ENCODE results near the gene TFEB. TPM values are rescaled to one million over a fixed set of nuclear protein-coding genes. Genes with fewer than 3 reads are reported as not detected.

The TFEB gene
- polyA plus RNA-seq, 1 experiment = 3.9 TPM

- Histone ChIP-seq H3K4me3 (ENCODE audit: low read depth, low read length) (no peak overlapping the region), H3K27me3 (ENCODE audit: control insufficient read depth, insufficient read depth, low read length) (peaks cover 33% of the 10 kb centered on the region), H3K27ac (ENCODE audit: low read depth, low read length) (no peak overlapping the region), H3K9me3 (ENCODE audit: control insufficient read depth, insufficient read depth, low read length) (no peaks in the 10 kb centered on the region; the same call in 1 of the 2 replicates)
- POLR2A ChIA-PET = no interaction called here
- DNase-seq (ENCODE audit: low read depth, low spot score) = no peak
- CTCF ChIA-PET = interaction anchor here (1.2 kb wide), 1 partner anchor 185 kb away, joined by 3 read pairs; no protein-coding TSS in a partner anchor
- no peak for TF ChIP-seq CTCF (IDR thresholded peaks at IDR 0.05; ENCODE audit: low read depth, low read length)
Observed at GRCh38 chr6:41649596-41649995, 85.8 kb downstream of the TFEB start.

- H3K4me3 ChIP-seq (ENCODE audit: low read depth, low read length) = no peak overlapping the region
- no peak overlapping the region for H3K27ac ChIP-seq (ENCODE audit: low read depth, low read length)
- peaks cover 37% of the 10 kb centered on the region for H3K27me3 ChIP-seq (ENCODE audit: control insufficient read depth, insufficient read depth, low read length)
- POLR2A ChIA-PET = no interaction called here
- no peak for DNase-seq (ENCODE audit: low read depth, low spot score)
- CTCF ChIA-PET = no interaction called here
- no peaks in the 10 kb centered on the region for H3K9me3 ChIP-seq (ENCODE audit: control insufficient read depth, insufficient read depth, low read length)
- no peak for TF ChIP-seq CTCF (IDR thresholded peaks at IDR 0.05; ENCODE audit: low read depth, low read length)
Observed at GRCh38 chr6:41648921-41649320, 86.5 kb downstream of the TFEB start.

- no peaks in the 10 kb centered on the region for H3K9me3 ChIP-seq (ENCODE audit: control insufficient read depth, insufficient read depth, low read length)
- H3K27me3 ChIP-seq (ENCODE audit: control insufficient read depth, insufficient read depth, low read length) = peaks cover 42% of the 10 kb centered on the region
- no peak for DNase-seq (ENCODE audit: low read depth, low spot score)
- no peak overlapping the region for H3K4me3 ChIP-seq (ENCODE audit: low read depth, low read length)
- H3K27ac ChIP-seq (ENCODE audit: low read depth, low read length) = no peak overlapping the region
- ChIA-PET CTCF (interaction anchor here (1.0 to 1.3 kb wide), 2 partner anchors 46 to 280 kb away, joined by 4 read pairs; no protein-coding TSS in a partner anchor), POLR2A (no interaction called here)
- no peak for TF ChIP-seq CTCF (IDR thresholded peaks at IDR 0.05; ENCODE audit: low read depth, low read length)
Observed at GRCh38 chr6:41648070-41648585, 87.3 kb downstream of the TFEB start.

- H3K4me3 ChIP-seq (ENCODE audit: low read depth, low read length) = no peak overlapping the region
- DNase-seq (ENCODE audit: low read depth, low spot score) = no peak
- no peaks in the 10 kb centered on the region for H3K9me3 ChIP-seq (ENCODE audit: control insufficient read depth, insufficient read depth, low read length)
- ChIA-PET CTCF (interaction anchor here (1.6 kb wide), 1 partner anchor 44 kb away, joined by 3 read pairs; no protein-coding TSS in a partner anchor), POLR2A (no interaction called here)
- TF ChIP-seq CTCF (IDR thresholded peaks at IDR 0.05; ENCODE audit: low read depth, low read length) = no peak
- H3K27me3 ChIP-seq (ENCODE audit: control insufficient read depth, insufficient read depth, low read length) = peaks cover 50% of the 10 kb centered on the region
- H3K27ac ChIP-seq (ENCODE audit: low read depth, low read length) = no peak overlapping the region
Observed at GRCh38 chr6:41647061-41647511, 88.3 kb downstream of the TFEB start.

- Histone ChIP-seq H3K4me3 (ENCODE audit: low read depth, low read length) (no peak overlapping the region), H3K27ac (ENCODE audit: low read depth, low read length) (no peak overlapping the region), H3K27me3 (ENCODE audit: control insufficient read depth, insufficient read depth, low read length) (peaks cover 55% of the 10 kb centered on the region), H3K9me3 (ENCODE audit: control insufficient read depth, insufficient read depth, low read length) (no peaks in the 10 kb centered on the region)
- DNase-seq (ENCODE audit: low read depth, low spot score) = no peak
- ChIA-PET CTCF (interaction anchor here (1.6 kb wide), 1 partner anchor 44 kb away, joined by 3 read pairs; no protein-coding TSS in a partner anchor), POLR2A (interaction anchor here (0.6 kb wide), 1 partner anchor 33 kb away, joined by 5 read pairs; no protein-coding TSS in a partner anchor)
- TF ChIP-seq CTCF (IDR thresholded peaks at IDR 0.05; ENCODE audit: low read depth, low read length) = no peak
Observed at GRCh38 chr6:41646026-41646795, 89.2 kb downstream of the TFEB start.
